H1 (cell line): ENCODE results near the gene DENND4C. TPM values are rescaled to one million over a fixed set of nuclear protein-coding genes. Genes with fewer than 3 reads are reported as not detected.

Experiments used
- CTCF ChIA-PET: fragments of 300-600 bp; sonication (Branson Sonifier 250); formaldehyde crosslinking; loops from one replicate; lab custom pipeline; 2021; ENCODE audit not compliant: partially characterized antibody; lab: Charles Lee
- POLR2A ChIA-PET: fragments of 300-600 bp; sonication (Branson Sonifier 250); formaldehyde crosslinking; loops from one replicate; lab custom pipeline; 2021; ENCODE audit warnings: inconsistent platforms; ENCODE audit not compliant: partially characterized antibody; lab: Charles Lee
- DNase-seq, 2 experiments: peaks; one replicate each; pipeline versions ENCODE4 v3.0.0 to v3.0.0-alpha.2; 2010 to 2022; ENCODE audit warnings: low spot score in 2 of 2, low read depth in 1 of 2, mixed read lengths in 1 of 2
- FAIRE-seq: peaks from 2 replicates; lab custom pipeline; 2011; peaks lifted over from hg19 to GRCh38; lab: Jason Lieb, UNC
- H2AFZ ChIP-seq: 2 replicates; pipeline ENCODE4 v1.8.1; 2012; ENCODE audit warnings: low read length, inconsistent platforms
- H2AK5ac ChIP-seq: 2 replicates; pipeline ENCODE4 v1.6.1; 2013; ENCODE audit warnings: low read depth, low read length
- H2BK120ac ChIP-seq: replicated peaks from 2 replicates; pipeline ENCODE3; 2013; ENCODE audit warnings: low read depth, low read length, inconsistent platforms
- H2BK12ac ChIP-seq: 2 replicates; pipeline ENCODE4 v1.6.1; 2013; ENCODE audit warnings: low read depth, low read length
- H2BK15ac ChIP-seq: 2 replicates; pipeline ENCODE4 v1.6.1; 2013; ENCODE audit warnings: low read length
- H2BK20ac ChIP-seq: 2 replicates; pipeline ENCODE4 v1.6.1; 2013; ENCODE audit warnings: low read length
- H2BK5ac ChIP-seq: 2 replicates; pipeline ENCODE4 v1.6.1; 2013; ENCODE audit warnings: low read depth, low read length
- H3K14ac ChIP-seq: 2 replicates; pipeline ENCODE4 v1.6.1; 2013; ENCODE audit warnings: inconsistent platforms; ENCODE audit not compliant: insufficient read length
- H3K18ac ChIP-seq: 2 replicates; pipeline ENCODE4 v1.6.1; 2013; ENCODE audit warnings: low read length; ENCODE audit errors: extremely low read depth
- H3K23ac ChIP-seq: 2 replicates; pipeline ENCODE4 v1.6.1; 2013; ENCODE audit warnings: inconsistent platforms; ENCODE audit not compliant: insufficient read length
- H3K23me2 ChIP-seq: 2 replicates; pipeline ENCODE4 v1.6.1; 2013; ENCODE audit warnings: low read depth, low read length
- H3K27ac ChIP-seq: 2 replicates; pipeline ENCODE4 v1.6.1; 2011; ENCODE audit warnings: low read depth, low read length, inconsistent platforms
- H3K27me3 ChIP-seq, 4 experiments: replicated peaks in 1 of 4; 1 replicate in 1 of 4; 2 replicates in 3 of 4; pipeline versions ENCODE4 v1.6.1 to v1.8.1; 2011 to 2013; ENCODE audit warnings: low read length in 3 of 4, mild to moderate bottlenecking in 3 of 4, inconsistent platforms in 2 of 4, mixed read lengths in 2 of 4, moderate library complexity in 1 of 4; ENCODE audit not compliant: control insufficient read depth in 3 of 4, insufficient read depth in 3 of 4; ENCODE audit errors: extremely low read depth in 1 of 4
- H3K36me3 ChIP-seq, 4 experiments: 2 replicates each; pipeline versions ENCODE4 v1.6.1 to v1.8.1; 2011 to 2013; ENCODE audit warnings: mild to moderate bottlenecking in 4 of 4, low read length in 3 of 4, moderate library complexity in 2 of 4, control low read depth in 1 of 4, inconsistent platforms in 1 of 4; ENCODE audit not compliant: insufficient read depth in 4 of 4, control insufficient read depth in 2 of 4
- H3K4ac ChIP-seq: replicated peaks from 2 replicates; pipeline ENCODE3; 2013; ENCODE audit warnings: low read length, low read depth, mixed read lengths, inconsistent platforms; ENCODE audit not compliant: insufficient read length
- H3K4me1 ChIP-seq, 4 experiments: replicated peaks in 1 of 4; 1 replicate in 1 of 4; 2 replicates in 3 of 4; pipeline versions ENCODE4 v1.6.1 to v1.8.1; 2011 to 2013; ENCODE audit warnings: low read length in 3 of 4, inconsistent platforms in 2 of 4, mixed read lengths in 1 of 4; ENCODE audit not compliant: insufficient read depth in 4 of 4, control insufficient read depth in 3 of 4
- H3K4me2 ChIP-seq, 2 experiments: 2 replicates each; pipeline versions ENCODE4 v1.6.1 to v1.8.1; 2011 to 2013; ENCODE audit warnings: low read depth in 2 of 2, low read length in 2 of 2, control low read depth in 1 of 2, inconsistent platforms in 1 of 2, mild to moderate bottlenecking in 1 of 2; ENCODE audit not compliant: insufficient read depth in 1 of 2
- H3K4me3 ChIP-seq, 4 experiments: fragments of 200-600, 300-600 bp in 1 of 4; sonication (generic), shearing (Covaris generic), sonication (Bioruptor Twin) in 1 of 4; 2 replicates each; pipeline versions ENCODE4 v1.5.1 to v1.8.1; 2011 to 2016; ENCODE audit warnings: low read length in 4 of 4, low read depth in 3 of 4, control low read depth in 2 of 4, inconsistent platforms in 2 of 4, mild to moderate bottlenecking in 2 of 4, mixed read lengths in 1 of 4, moderate library complexity in 1 of 4; ENCODE audit not compliant: insufficient read depth in 2 of 4; ENCODE audit errors: extremely low read depth in 1 of 4
- H3K56ac ChIP-seq: replicated peaks from 2 replicates; pipeline ENCODE3; 2013; ENCODE audit warnings: low read depth, mild to moderate bottlenecking, mixed read lengths, low read length, inconsistent platforms; ENCODE audit not compliant: insufficient read length
- H3K79me1 ChIP-seq: 2 replicates; pipeline ENCODE4 v1.6.1; 2013; ENCODE audit warnings: low read depth, low read length, control low read depth
- H3K79me2 ChIP-seq, 2 experiments: 2 replicates each; pipeline versions ENCODE4 v1.6.1 to v1.8.1; 2012 to 2013; ENCODE audit warnings: low read length in 2 of 2, mild to moderate bottlenecking in 2 of 2, inconsistent platforms in 1 of 2; ENCODE audit not compliant: insufficient read depth in 2 of 2, control insufficient read depth in 1 of 2
- H3K9ac ChIP-seq, 4 experiments: replicated peaks in 1 of 4; 1 replicate in 1 of 4; 2 replicates in 3 of 4; pipeline versions ENCODE4 v1.6.1 to v1.8.1; 2011 to 2013; ENCODE audit warnings: low read depth in 3 of 4, low read length in 3 of 4, control low read depth in 2 of 4, mild to moderate bottlenecking in 2 of 4, moderate library complexity in 2 of 4, inconsistent platforms in 1 of 4; ENCODE audit errors: extremely low read depth in 1 of 4
- H3K9me3 ChIP-seq, 2 experiments: 2 replicates each; pipeline versions ENCODE4 v1.6.1 to v1.8.1; 2012 to 2013; ENCODE audit warnings: mild to moderate bottlenecking in 2 of 2, moderate library complexity in 2 of 2, control low read depth in 1 of 2, inconsistent platforms in 1 of 2, low read depth in 1 of 2, low read length in 1 of 2, mixed read lengths in 1 of 2; ENCODE audit not compliant: insufficient read depth in 2 of 2
- H4K20me1 ChIP-seq, 2 experiments: replicated peaks in 1 of 2; 2 replicates each; pipeline versions ENCODE3 to v1.8.1; 2011 to 2013; ENCODE audit warnings: inconsistent platforms in 2 of 2, low read length in 2 of 2, mild to moderate bottlenecking in 1 of 2; ENCODE audit not compliant: insufficient read depth in 2 of 2, control insufficient read depth in 1 of 2
- H4K5ac ChIP-seq: 2 replicates; pipeline ENCODE4 v1.6.1; 2013; ENCODE audit warnings: low read length, low read depth, mixed read lengths, inconsistent platforms; ENCODE audit not compliant: insufficient read length
- H4K8ac ChIP-seq: 2 replicates; pipeline ENCODE4 v1.8.0; 2013; ENCODE audit warnings: mild to moderate bottlenecking, moderate library complexity, low read length, inconsistent platforms; ENCODE audit not compliant: insufficient read depth; ENCODE audit errors: extremely low read depth
- H4K91ac ChIP-seq: replicated peaks from 2 replicates; pipeline ENCODE3; 2013; ENCODE audit warnings: low read length, mixed read lengths, inconsistent platforms; ENCODE audit not compliant: insufficient read length
- BCL11A ChIP-seq, 2 experiments: IDR thresholded peaks; one replicate each; pipeline ENCODE4 v1.6.1; 2011; ENCODE audit warnings: low read depth in 2 of 2, low read length in 2 of 2, mild to moderate bottlenecking in 2 of 2
- GTF2F1 ChIP-seq: IDR thresholded peaks from 2 replicates; pipeline ENCODE4 v1.6.1; 2012; ENCODE audit warnings: low read depth, low read length, improper control_type of control experiment, borderline replicate concordance
- HDAC6 ChIP-seq: IDR thresholded peaks from one replicate; pipeline ENCODE4 v1.7.1; 2012; ENCODE audit warnings: low read depth, mild to moderate bottlenecking, inconsistent platforms, low read length, moderate library complexity
- JUND ChIP-seq: IDR thresholded peaks from 2 replicates; pipeline ENCODE4 v1.6.1; 2011; ENCODE audit warnings: mild to moderate bottlenecking, improper control_type of control experiment, low read length
- YY1 ChIP-seq: IDR thresholded peaks from 2 replicates; pipeline ENCODE4 v1.6.1; 2011; ENCODE audit warnings: low read depth, mild to moderate bottlenecking, low read length
- WGBS, 2 experiments: shearing (Covaris generic) in 1 of 2; methylation state at CpG; one replicate each; pipeline versions ENCODE4 v1.1.6 to v1.1.7; 2013 to 2015; ENCODE audit warnings: low lambda C conversion rate in 2 of 2, mixed read lengths in 2 of 2, inconsistent platforms in 1 of 2, low coverage in 1 of 2, missing lambda C conversion rate in 1 of 2; ENCODE audit not compliant: insufficient replicate concordance in 2 of 2, insufficient coverage in 1 of 2, insufficient read length in 1 of 2; ENCODE audit errors: extremely low coverage in 1 of 2, missing lambda C conversion rate in 1 of 2; 5-methylcytosine and 5-hydroxymethylcytosine counted together
- polyA plus RNA-seq, 7 experiments: library from polyadenylated mRNA; depleted of rRNA in 3 of 7; stranded (reverse) in 5 of 7; unstranded in 2 of 7; fragments of >200 nt in 5 of 7; fragments of 200-250 nt in 2 of 7; gene quantifications; 1 replicate in 5 of 7; 2 replicates in 1 of 7; 4 replicates in 1 of 7; pipeline versions ENCODE4 v1.2.1 to v1.2.3, GENCODE V29; 2011 to 2013; ENCODE audit warnings: missing spikeins in 2 of 7, mixed read lengths in 2 of 7
- total RNA-seq: library from RNA; stranded (reverse); fragmentation: NEBNext Ultra II Directional; extraction: Animal tissue kit (Norgen Biotek cat#: 25700); gene quantifications from 2 replicates; pipeline ENCODE4 v1.2.1, GENCODE V29; 2021

The DENND4C gene
- total and polyA plus RNA-seq, 2 of the 8 experiments (the other 6 are each of a cell fraction or from before 2014, with no cell fraction given) = 6.9 to 18.9 TPM

DNA sequence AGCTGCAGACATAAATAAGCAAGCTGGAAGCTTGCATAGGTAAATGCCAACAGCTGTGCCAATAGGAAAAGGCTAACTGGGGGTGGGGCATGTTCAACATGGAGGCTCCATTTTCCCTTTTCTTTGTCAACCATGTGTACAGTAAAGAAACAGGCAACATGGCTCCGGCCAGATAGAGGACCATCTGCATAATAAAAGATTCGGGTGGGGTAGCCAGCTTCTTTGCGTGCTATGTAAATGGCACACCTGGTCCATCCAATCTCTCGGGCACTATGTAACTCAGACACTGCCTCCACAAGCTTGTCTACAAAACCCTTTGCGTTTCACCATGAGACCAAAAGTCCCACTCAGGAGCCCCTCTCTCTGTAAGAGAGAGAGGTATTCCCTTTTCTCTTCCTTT is 41.7 kb upstream of the DENND4C start:
- Histone ChIP-seq H2AFZ (peak overlapping the region; percentile 89), H3K79me2 (no peaks in the 10 kb centered on the region), H3K4ac (no peak overlapping the region)

More for the DNA sequence above, 41.7 kb upstream of the DENND4C start:
- H2BK15ac ChIP-seq = no peak overlapping the region
- FAIRE-seq = no peak
- no peaks in the 10 kb centered on the region for H3K36me3 ChIP-seq
- no peak overlapping the region for H4K8ac ChIP-seq
- POLR2A ChIA-PET = no interaction called here
- no peak overlapping the region for H3K23ac ChIP-seq
- H3K4me3 ChIP-seq = no peak overlapping the region
- H4K5ac ChIP-seq = no peak overlapping the region
- H4K91ac ChIP-seq = no peak overlapping the region
- H3K27ac ChIP-seq = no peak overlapping the region
- no peak overlapping the region for H3K9ac ChIP-seq
- H3K4me2 ChIP-seq = no peak overlapping the region
- H3K79me1 ChIP-seq = no peaks in the 10 kb centered on the region
- 89% methylated on average over 5 of the region's 5 CpGs; no CpG with 5 or more reads in 1 of the 2 experiments for WGBS, 2 experiments
- H3K9me3 ChIP-seq = no peaks in the 10 kb centered on the region
- H3K18ac ChIP-seq = no peak overlapping the region
- no peak overlapping the region for H3K14ac ChIP-seq
- H2BK120ac ChIP-seq = no peak overlapping the region
- H2AK5ac ChIP-seq = no peak overlapping the region
- H4K20me1 ChIP-seq = no peaks in the 10 kb centered on the region
- CTCF ChIA-PET = interaction anchor here (1.5 to 2.1 kb wide), 2 partner anchors 25 to 66 kb away, joined by 4 to 5 read pairs; no protein-coding TSS in a partner anchor
- TF ChIP-seq JUND = no peak
- TF ChIP-seq BCL11A (IDR thresholded peaks at IDR 0.05; ENCODE audit: low read depth in 2 of 2, low read length in 2 of 2) = no peak
- 0 out of 2 replicates have a peak, but pooled peaks have one; percentile 13 for TF ChIP-seq YY1
- no peak for TF ChIP-seq GTF2F1
- TF ChIP-seq HDAC6 = no peak
- H3K56ac ChIP-seq = no peak overlapping the region
- no peaks in the 10 kb centered on the region for H3K23me2 ChIP-seq
- DNase-seq = no peak
- no peaks in the 10 kb centered on the region for H3K4me1 ChIP-seq
- H2BK12ac ChIP-seq = no peak overlapping the region
- H2BK20ac ChIP-seq = no peak overlapping the region
- no peak overlapping the region for H2BK5ac ChIP-seq
- H3K27me3 ChIP-seq = no peaks in the 10 kb centered on the region
